DND-41 (cell line): Measurements from ENCODE around the gene GTSE1.

Experiments
- EZH2 ChIP-seq: IDR thresholded peaks from 3 replicates; pipeline ENCODE4 v1.6.1; 2012; ENCODE audit warnings: borderline replicate concordance, low read depth, mild to moderate bottlenecking, moderate library complexity, low read length, inconsistent platforms; ENCODE audit not compliant: severe bottlenecking
- TF ChIP-seq, protein P1 (sequence below): IDR thresholded peaks from 2 replicates; pipeline ENCODE4 v1.5.1; 2012; ENCODE audit warnings: borderline replicate concordance, low read length, moderate library complexity, mild to moderate bottlenecking; ENCODE audit not compliant: poor library complexity, severe bottlenecking; ENCODE audit errors: extremely low read depth

DNA sequence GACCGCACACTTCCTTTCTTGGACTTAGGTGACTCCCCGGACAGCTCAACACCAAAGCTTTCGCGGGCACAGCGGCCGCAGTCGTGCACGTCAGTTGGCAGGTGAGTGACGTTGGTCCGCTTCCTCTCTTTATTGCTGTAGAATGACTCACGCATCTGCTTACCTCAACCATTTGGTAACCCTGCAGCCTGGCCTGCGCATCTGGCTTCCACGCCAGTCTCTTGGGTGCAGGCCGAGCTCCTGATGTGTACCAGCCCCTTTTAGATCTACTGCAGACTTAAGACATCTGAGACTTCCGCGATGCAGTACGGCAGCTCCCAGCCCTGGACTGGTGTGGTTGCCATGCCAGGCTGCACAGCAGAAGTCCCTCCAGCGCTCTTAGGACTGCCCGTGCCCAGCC lies 26.5 kb downstream of the GTSE1 start:
- TF ChIP-seq, protein P1, sequence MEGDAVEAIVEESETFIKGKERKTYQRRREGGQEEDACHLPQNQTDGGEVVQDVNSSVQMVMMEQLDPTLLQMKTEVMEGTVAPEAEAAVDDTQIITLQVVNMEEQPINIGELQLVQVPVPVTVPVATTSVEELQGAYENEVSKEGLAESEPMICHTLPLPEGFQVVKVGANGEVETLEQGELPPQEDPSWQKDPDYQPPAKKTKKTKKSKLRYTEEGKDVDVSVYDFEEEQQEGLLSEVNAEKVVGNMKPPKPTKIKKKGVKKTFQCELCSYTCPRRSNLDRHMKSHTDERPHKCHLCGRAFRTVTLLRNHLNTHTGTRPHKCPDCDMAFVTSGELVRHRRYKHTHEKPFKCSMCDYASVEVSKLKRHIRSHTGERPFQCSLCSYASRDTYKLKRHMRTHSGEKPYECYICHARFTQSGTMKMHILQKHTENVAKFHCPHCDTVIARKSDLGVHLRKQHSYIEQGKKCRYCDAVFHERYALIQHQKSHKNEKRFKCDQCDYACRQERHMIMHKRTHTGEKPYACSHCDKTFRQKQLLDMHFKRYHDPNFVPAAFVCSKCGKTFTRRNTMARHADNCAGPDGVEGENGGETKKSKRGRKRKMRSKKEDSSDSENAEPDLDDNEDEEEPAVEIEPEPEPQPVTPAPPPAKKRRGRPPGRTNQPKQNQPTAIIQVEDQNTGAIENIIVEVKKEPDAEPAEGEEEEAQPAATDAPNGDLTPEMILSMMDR, result no peak
- TF ChIP-seq EZH2, result no peak
